Measurements from ENCODE around the gene BCL7B. TPM values are rescaled to one million over a fixed set of nuclear protein-coding genes. Genes with fewer than 3 reads are reported as not detected.
"Not testable (repeated sequence)": the region's sequence is repeated elsewhere in the genome, so short reads cannot be mapped to it uniquely, and the experiment has no call there.

BCL7B gene
- total RNA-seq, 1 experiment from 2014 or later = 37.4 TPM

GRCh38 chr7:73535918-73536317 lies 21.6 kb downstream of the BCL7B start:
- DNase-seq (ENCODE audit: low spot score) = not testable (repeated sequence)

- no peak for DNase-seq (ENCODE audit: low spot score)
These were observed 23.7 kb downstream of the BCL7B start for GRCh38 chr7:73533742-73534141.

- DNase-seq (ENCODE audit: low spot score) = no peak
These were observed 25.3 kb downstream of the BCL7B start for GRCh38 chr7:73532224-73532623.

- DNase-seq (ENCODE audit: low spot score) = no peak
These were observed 26.7 kb downstream of the BCL7B start for GRCh38 chr7:73530800-73531199.

GRCh38 chr7:73526896-73527821 lies 30.3 kb downstream of the BCL7B start:
- DNase-seq (ENCODE audit: low spot score) = no peak

- DNase-seq (ENCODE audit: low spot score) = not testable (repeated sequence)
These were observed 31.4 kb downstream of the BCL7B start for GRCh38 chr7:73526158-73526494.

GRCh38 chr7:73522105-73522872 lies 35.2 kb downstream of the BCL7B start, which contains the start of gene BAZ1B:
BAZ1B (minus strand) TSS chr7:73522293; CDS start chr7:73521933, 360 bp downstream.
- DNase-seq (ENCODE audit: low spot score) = peak; percentile 99

GRCh38 chr7:73521636-73522104 lies 35.8 kb downstream of the BCL7B start:
- no peak for DNase-seq (ENCODE audit: low spot score)

GRCh38 chr7:73520673-73521635 lies 36.5 kb downstream of the BCL7B start:
- no peak for DNase-seq (ENCODE audit: low spot score)

- DNase-seq (ENCODE audit: low spot score) = no peak
These were observed 37.4 kb downstream of the BCL7B start for GRCh38 chr7:73519867-73520672.

GRCh38 chr7:73518470-73518869 lies 39.0 kb downstream of the BCL7B start:
- no peak for DNase-seq (ENCODE audit: low spot score)

GRCh38 chr7:73517241-73517995 lies 40.1 kb downstream of the BCL7B start:
- no peak for DNase-seq (ENCODE audit: low spot score)

- DNase-seq (ENCODE audit: low spot score) = no peak
These were observed 42.3 kb downstream of the BCL7B start for GRCh38 chr7:73515178-73515577.

- DNase-seq (ENCODE audit: low spot score) = no peak
These were observed 45.3 kb downstream of the BCL7B start for GRCh38 chr7:73512018-73512780.

GRCh38 chr7:73509463-73509862 lies 48.0 kb downstream of the BCL7B start:
- no peak for DNase-seq (ENCODE audit: low spot score)

- no peak for DNase-seq (ENCODE audit: low spot score)
These were observed 49.9 kb downstream of the BCL7B start for GRCh38 chr7:73507556-73507955.

GRCh38 chr7:73504920-73505319 lies 52.6 kb downstream of the BCL7B start:
- DNase-seq (ENCODE audit: low spot score) = no peak

- DNase-seq (ENCODE audit: low spot score) = no peak
These were observed 53.5 kb downstream of the BCL7B start for GRCh38 chr7:73504017-73504416.

GRCh38 chr7:73503229-73503628 lies 54.3 kb downstream of the BCL7B start:
- no peak for DNase-seq (ENCODE audit: low spot score)

Measured in H4 (cell line).